Measurements from ENCODE around the gene NEK3.
A peak's percentile ranks its signal among the peaks of the same experiment; 100 is the strongest.

Gene NEK3

DNA sequence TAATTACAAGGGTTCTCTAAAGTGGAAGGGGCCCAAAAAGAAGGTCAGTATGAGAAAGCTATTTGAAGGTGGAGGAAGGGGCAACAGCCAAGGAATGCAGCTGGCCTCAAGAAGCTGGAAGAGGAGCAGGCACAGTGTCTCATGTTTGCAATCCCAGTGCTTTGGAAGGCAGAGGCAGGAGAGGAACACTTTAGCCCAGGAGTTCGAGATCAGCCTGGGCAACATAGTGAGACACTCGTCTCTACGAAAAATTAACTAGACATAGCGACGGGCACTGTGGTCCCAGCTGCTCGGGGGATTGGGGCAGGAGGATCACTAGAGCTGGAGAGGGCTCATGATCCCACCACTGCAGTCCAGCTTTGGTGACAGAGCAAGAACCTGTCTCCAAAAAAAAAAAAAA lies 656 bp upstream of the NEK3 start:
- no peak overlapping the region for H3K4me3 ChIP-seq (ENCODE audit: low read depth, low read length, poor library complexity, severe bottlenecking)
- H3K36me3 ChIP-seq (ENCODE audit: insufficient read depth, low read length): no peaks in the 10 kb centered on the region
- no peak overlapping the region for H2AFZ ChIP-seq (ENCODE audit: low read length)
- H3K27ac ChIP-seq (ENCODE audit: low read depth, low read length, poor library complexity, severe bottlenecking): no peak overlapping the region
- H3K4me2 ChIP-seq (ENCODE audit: low read length): no peak overlapping the region; the same call in 1 of the 2 replicates
- H3K9me2 ChIP-seq (ENCODE audit: low read depth, low read length): no peaks in the 10 kb centered on the region
- H3F3A ChIP-seq (ENCODE audit: insufficient read depth, low read length): no peaks in the 10 kb centered on the region
- no peak overlapping the region for H3K9ac ChIP-seq (ENCODE audit: low read length)
- no peaks in the 10 kb centered on the region for H3K79me2 ChIP-seq (ENCODE audit: insufficient read depth, low read length)
- no peaks in the 10 kb centered on the region for H3K27me3 ChIP-seq (ENCODE audit: insufficient read depth, low read length)
- peaks cover 13% of the 10 kb centered on the region for H3K4me1 ChIP-seq (ENCODE audit: insufficient read depth, low read length, severe bottlenecking)
- no peak for TF ChIP-seq EZH2 (IDR thresholded peaks at IDR 0.05; ENCODE audit: borderline replicate concordance, low read length)
- TF ChIP-seq, protein P1, sequence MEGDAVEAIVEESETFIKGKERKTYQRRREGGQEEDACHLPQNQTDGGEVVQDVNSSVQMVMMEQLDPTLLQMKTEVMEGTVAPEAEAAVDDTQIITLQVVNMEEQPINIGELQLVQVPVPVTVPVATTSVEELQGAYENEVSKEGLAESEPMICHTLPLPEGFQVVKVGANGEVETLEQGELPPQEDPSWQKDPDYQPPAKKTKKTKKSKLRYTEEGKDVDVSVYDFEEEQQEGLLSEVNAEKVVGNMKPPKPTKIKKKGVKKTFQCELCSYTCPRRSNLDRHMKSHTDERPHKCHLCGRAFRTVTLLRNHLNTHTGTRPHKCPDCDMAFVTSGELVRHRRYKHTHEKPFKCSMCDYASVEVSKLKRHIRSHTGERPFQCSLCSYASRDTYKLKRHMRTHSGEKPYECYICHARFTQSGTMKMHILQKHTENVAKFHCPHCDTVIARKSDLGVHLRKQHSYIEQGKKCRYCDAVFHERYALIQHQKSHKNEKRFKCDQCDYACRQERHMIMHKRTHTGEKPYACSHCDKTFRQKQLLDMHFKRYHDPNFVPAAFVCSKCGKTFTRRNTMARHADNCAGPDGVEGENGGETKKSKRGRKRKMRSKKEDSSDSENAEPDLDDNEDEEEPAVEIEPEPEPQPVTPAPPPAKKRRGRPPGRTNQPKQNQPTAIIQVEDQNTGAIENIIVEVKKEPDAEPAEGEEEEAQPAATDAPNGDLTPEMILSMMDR (IDR thresholded peaks at IDR 0.05; ENCODE audit: low read length): no peak
- no peaks in the 10 kb centered on the region for H4K20me1 ChIP-seq (ENCODE audit: insufficient read depth, low read length)
- no peaks in the 10 kb centered on the region for H3K9me3 ChIP-seq (ENCODE audit: low read length)

DNA sequence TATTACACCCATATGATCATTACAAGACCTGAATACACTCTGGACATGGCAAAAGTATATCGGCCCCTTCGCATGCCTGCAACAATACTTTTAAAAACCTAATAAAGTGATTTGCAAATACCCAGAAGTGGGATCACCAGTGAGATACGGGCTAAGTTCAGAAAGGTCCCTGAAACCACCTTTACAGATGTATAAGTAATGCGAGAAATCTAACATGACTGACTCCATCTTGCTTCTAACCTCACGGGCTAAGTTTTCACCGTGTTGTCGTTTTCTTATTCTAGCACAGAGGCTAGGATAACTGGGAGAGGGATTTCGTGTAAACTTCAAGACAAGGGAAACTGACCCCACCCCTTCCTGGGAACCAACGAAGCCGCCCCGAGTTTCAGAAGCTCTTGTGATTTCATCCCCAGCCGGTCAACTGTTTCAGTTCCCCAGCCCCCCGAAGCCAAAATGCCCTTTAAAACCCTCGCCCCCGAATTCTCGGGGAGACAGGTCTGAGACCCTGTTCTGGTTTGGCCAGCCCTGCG lies 703 bp downstream of the NEK3 start:
- Histone ChIP-seq H3K4me3 (ENCODE audit: low read depth, low read length, poor library complexity, severe bottlenecking) (peak overlapping the region; percentile 78), H3K9me3 (ENCODE audit: low read length) (no peaks in the 10 kb centered on the region), H3K36me3 (ENCODE audit: insufficient read depth, low read length) (no peaks in the 10 kb centered on the region), H3K4me2 (ENCODE audit: low read length) (peak overlapping the region; percentile 77), H2AFZ (ENCODE audit: low read length) (peak overlapping the region; percentile 44; the same call in 1 of the 2 replicates), H3K4me1 (ENCODE audit: insufficient read depth, low read length, severe bottlenecking) (peaks cover 13% of the 10 kb centered on the region), H3K9me2 (ENCODE audit: low read depth, low read length) (no peaks in the 10 kb centered on the region), H3F3A (ENCODE audit: insufficient read depth, low read length) (no peaks in the 10 kb centered on the region), H3K27me3 (ENCODE audit: insufficient read depth, low read length) (no peaks in the 10 kb centered on the region), H4K20me1 (ENCODE audit: insufficient read depth, low read length) (no peaks in the 10 kb centered on the region), H3K27ac (ENCODE audit: low read depth, low read length, poor library complexity, severe bottlenecking) (no peak overlapping the region), H3K79me2 (ENCODE audit: insufficient read depth, low read length) (no peaks in the 10 kb centered on the region), H3K9ac (ENCODE audit: low read length) (peak overlapping the region; percentile 77)
- no peak for TF ChIP-seq EZH2 (IDR thresholded peaks at IDR 0.05; ENCODE audit: borderline replicate concordance, low read length)
- TF ChIP-seq, protein P1 (IDR thresholded peaks at IDR 0.05; ENCODE audit: low read length): no peak

- no peaks in the 10 kb centered on the region for H3F3A ChIP-seq (ENCODE audit: insufficient read depth, low read length)
- H3K4me1 ChIP-seq (ENCODE audit: insufficient read depth, low read length, severe bottlenecking): peaks cover 13% of the 10 kb centered on the region
- H3K9me2 ChIP-seq (ENCODE audit: low read depth, low read length): no peaks in the 10 kb centered on the region
- no peaks in the 10 kb centered on the region for H3K27me3 ChIP-seq (ENCODE audit: insufficient read depth, low read length)
- H3K9ac ChIP-seq (ENCODE audit: low read length): no peak overlapping the region
- no peak overlapping the region for H2AFZ ChIP-seq (ENCODE audit: low read length)
- H3K36me3 ChIP-seq (ENCODE audit: insufficient read depth, low read length): peaks cover 4% of the 10 kb centered on the region; the same call in 1 of the 2 replicates
- H3K79me2 ChIP-seq (ENCODE audit: insufficient read depth, low read length): no peaks in the 10 kb centered on the region
- no peaks in the 10 kb centered on the region for H3K9me3 ChIP-seq (ENCODE audit: low read length)
- no peak overlapping the region for H3K4me3 ChIP-seq (ENCODE audit: low read depth, low read length, poor library complexity, severe bottlenecking)
- H3K27ac ChIP-seq (ENCODE audit: low read depth, low read length, poor library complexity, severe bottlenecking): no peak overlapping the region
- no peaks in the 10 kb centered on the region for H4K20me1 ChIP-seq (ENCODE audit: insufficient read depth, low read length)
- no peak for TF ChIP-seq EZH2 (IDR thresholded peaks at IDR 0.05; ENCODE audit: borderline replicate concordance, low read length)
- TF ChIP-seq, protein P1 (IDR thresholded peaks at IDR 0.05; ENCODE audit: low read length): no peak
- H3K4me2 ChIP-seq (ENCODE audit: low read length): no peak overlapping the region
These were observed 2.6 kb downstream of the NEK3 start for GRCh38 chr13:52156724-52157261.
